Lung (tissue), 12 donors: ENCODE results near the gene KIAA1671. TPM values are rescaled to one million over a fixed set of nuclear protein-coding genes. Genes with fewer than 3 reads are reported as not detected.

ENCODE experiments used
- ATAC-seq: fragments of 200-7000 bp; cut with Tn5 transposase; one replicate; pipeline ENCODE4 v1.9.1; 2020; ENCODE audit warnings: moderate number of reproducible peaks; ENCODE audit not compliant: insufficient read depth, low FRiP score
- DNase-seq, 3 donors: peaks; one replicate each; pipeline ENCODE4 v3.0.0-alpha.2; 2013 to 2017
- H3K27ac ChIP-seq, 2 donors: one replicate each; pipeline ENCODE4 v1.5.1; 2013; ENCODE audit warnings: mild to moderate bottlenecking in 2 of 2, moderate library complexity in 2 of 2, control low read depth in 1 of 2, inconsistent platforms in 1 of 2, low read depth in 1 of 2, low read length in 1 of 2
- H3K27me3 ChIP-seq, 3 donors: one replicate each; pipeline ENCODE4 v1.5.1; 2013; ENCODE audit warnings: low read length in 2 of 3; ENCODE audit not compliant: control insufficient read depth in 3 of 3, insufficient read depth in 3 of 3
- H3K36me3 ChIP-seq, 4 donors: one replicate each; pipeline ENCODE4 v1.5.1; 2013; ENCODE audit warnings: low read length in 4 of 4, mild to moderate bottlenecking in 1 of 4, moderate library complexity in 1 of 4; ENCODE audit not compliant: control insufficient read depth in 4 of 4, insufficient read depth in 4 of 4
- H3K4me1 ChIP-seq, 5 donors: one replicate each; pipeline ENCODE4 v1.5.1; 2013; ENCODE audit warnings: low read length in 5 of 5, mild to moderate bottlenecking in 2 of 5, moderate library complexity in 1 of 5; ENCODE audit not compliant: control insufficient read depth in 5 of 5, insufficient read depth in 5 of 5
- H3K4me3 ChIP-seq: one replicate; pipeline ENCODE4 v1.5.1; 2013; ENCODE audit warnings: mild to moderate bottlenecking, control low read depth, moderate library complexity
- H3K9ac ChIP-seq, 2 donors: one replicate each; pipeline ENCODE4 v1.5.1; 2013; ENCODE audit warnings: low read length in 2 of 2, control low read depth in 1 of 2; ENCODE audit not compliant: insufficient read depth in 1 of 2
- H3K9me3 ChIP-seq, 4 donors: one replicate each; pipeline ENCODE4 v1.5.1; 2013; ENCODE audit warnings: low read length in 3 of 4, mild to moderate bottlenecking in 1 of 4, moderate library complexity in 1 of 4; ENCODE audit not compliant: control insufficient read depth in 4 of 4, insufficient read depth in 3 of 4
- CTCF ChIP-seq: IDR thresholded peaks from 2 replicates; pipeline ENCODE4 v1.5.1; 2012; ENCODE audit warnings: mild to moderate bottlenecking; ENCODE audit errors: control extremely low read depth, extremely low read depth
- WGBS, 2 donors: extraction: QIAGEN DNeasy Blood & Tissue Kit; methylation state at CpG; one replicate each; pipeline ENCODE4 v1.1.7; 2013; 5-methylcytosine and 5-hydroxymethylcytosine counted together
- polyA plus RNA-seq, 2 donors: library from polyadenylated mRNA; stranded (reverse); fragments of 200-250 nt; gene quantifications; one replicate each; pipeline ENCODE4 v1.2.1, GENCODE V29; 2013
- total RNA-seq, 2 donors: library from RNA; depleted of rRNA in 1 of 2; stranded (reverse); fragments of >200 nt in 1 of 2; gene quantifications; one replicate each; pipeline ENCODE4 v1.2.1, GENCODE V29; 2014 to 2021
- donor health status: control.
- donor health status: control.
- donor health status: Bipolar disorder and iron deficiency.
- donor health status: healthy.
- donor health status: DM: yes; HTN: yes; CAD: no.

KIAA1671 gene
- total and polyA plus RNA-seq, 4 donors = 7.6 to 44.6 (median 24.0) TPM

GRCh38 chr22:25069758-25070481 lies 117.4 kb downstream of the KIAA1671 start:
- Histone ChIP-seq H3K27ac (peak overlapping the region in 1 of 2 donors; percentile 7), H3K27me3 (peaks cover 0 to 3% (median 2%) of the 10 kb centered on the region in 3 donors), H3K9ac (no peak overlapping the region), H3K36me3 (peaks cover 0 to 1% (median 0%) of the 10 kb centered on the region in 4 donors), H3K4me1 (peaks cover 0 to 16% (median 9%) of the 10 kb centered on the region in 5 donors), H3K4me3 (no peak overlapping the region), H3K9me3 (no peaks in the 10 kb centered on the region)
- ATAC-seq (no peak), DNase-seq (peak; percentile 54 to 70 (median 62))
- no peak for TF ChIP-seq CTCF
- WGBS, 2 donors = 22 to 27% methylated on average over 29 of the region's 29 CpGs

- H3K4me1 ChIP-seq = peaks cover 0 to 16% (median 9%) of the 10 kb centered on the region in 5 donors
- no peaks in the 10 kb centered on the region for H3K9me3 ChIP-seq
- 44 to 46% methylated on average over 3 of the region's 3 CpGs for WGBS, 2 donors
- H3K27ac ChIP-seq = no peak overlapping the region
- H3K27me3 ChIP-seq = peaks cover 0 to 3% (median 2%) of the 10 kb centered on the region in 3 donors
- H3K4me3 ChIP-seq = no peak overlapping the region
- no peak for DNase-seq
- H3K9ac ChIP-seq = no peak overlapping the region
- no peak for TF ChIP-seq CTCF
- peaks cover 0 to 1% (median 0%) of the 10 kb centered on the region in 4 donors for H3K36me3 ChIP-seq
- ATAC-seq = no peak
These were observed 118.4 kb downstream of the KIAA1671 start for GRCh38 chr22:25070956-25071355.

- Histone ChIP-seq H3K9me3 (no peaks in the 10 kb centered on the region), H3K4me3 (no peak overlapping the region), H3K27me3 (peaks cover 0 to 3% (median 2%) of the 10 kb centered on the region in 3 donors), H3K36me3 (peaks cover 0 to 1% (median 0%) of the 10 kb centered on the region in 4 donors), H3K4me1 (peaks cover 0 to 16% (median 9%) of the 10 kb centered on the region in 5 donors), H3K27ac (no peak overlapping the region), H3K9ac (no peak overlapping the region)
- no peak for DNase-seq
- TF ChIP-seq CTCF = no peak
- ATAC-seq = no peak
- 90 to 91% methylated on average over 6 of the region's 6 CpGs for WGBS, 2 donors
These were observed 119.2 kb downstream of the KIAA1671 start for GRCh38 chr22:25071720-25072119.
